Measurements from ENCODE around the gene TXNRD2.

TXNRD2 gene

DNA sequence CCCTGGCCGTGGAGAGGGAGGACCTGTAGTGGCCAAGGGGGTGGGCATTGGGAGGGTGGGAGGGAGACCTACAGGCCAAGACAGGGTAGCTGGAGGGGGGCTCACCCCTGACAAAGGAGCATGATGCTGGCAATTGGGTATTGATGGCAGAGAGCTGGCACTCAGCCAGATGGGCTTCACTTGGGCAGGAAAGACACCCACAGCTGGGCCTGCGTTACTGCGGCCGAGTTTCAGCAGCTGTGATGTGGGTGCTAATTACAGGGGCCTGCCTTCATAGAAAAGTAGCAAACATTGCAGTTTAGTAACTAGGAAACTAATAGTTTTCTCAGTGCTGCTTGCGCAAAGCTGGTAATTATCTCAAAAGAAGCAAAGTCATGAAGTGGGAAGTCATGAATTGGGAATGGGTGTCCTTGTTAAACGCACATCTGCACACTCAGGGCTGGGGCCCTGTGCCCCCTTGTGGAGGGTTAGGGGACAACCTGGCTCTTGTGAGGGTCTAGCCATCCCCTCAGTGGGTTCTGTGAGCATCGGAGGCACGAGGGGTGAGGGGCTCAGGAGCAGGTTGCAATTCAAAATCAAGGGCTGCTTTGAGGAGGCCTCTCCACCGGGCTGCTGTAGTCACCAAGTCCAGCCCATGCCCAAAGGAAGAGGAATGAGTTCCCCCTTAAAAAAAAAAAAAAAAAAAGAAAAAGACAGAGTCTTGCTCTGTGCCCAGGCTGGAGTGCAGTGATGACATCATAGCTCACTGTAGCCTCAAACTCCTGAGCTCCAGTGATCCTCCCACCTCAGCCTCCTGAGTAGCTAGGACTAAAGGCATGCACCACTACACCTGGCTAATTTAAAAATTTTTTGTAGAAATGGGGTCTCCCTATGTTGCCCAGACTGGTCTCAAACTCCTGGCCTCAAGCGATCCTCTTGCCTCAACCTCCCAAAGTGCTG, 24.4 kb upstream of the TXNRD2 start:
- DNase-seq, result no peak

DNA sequence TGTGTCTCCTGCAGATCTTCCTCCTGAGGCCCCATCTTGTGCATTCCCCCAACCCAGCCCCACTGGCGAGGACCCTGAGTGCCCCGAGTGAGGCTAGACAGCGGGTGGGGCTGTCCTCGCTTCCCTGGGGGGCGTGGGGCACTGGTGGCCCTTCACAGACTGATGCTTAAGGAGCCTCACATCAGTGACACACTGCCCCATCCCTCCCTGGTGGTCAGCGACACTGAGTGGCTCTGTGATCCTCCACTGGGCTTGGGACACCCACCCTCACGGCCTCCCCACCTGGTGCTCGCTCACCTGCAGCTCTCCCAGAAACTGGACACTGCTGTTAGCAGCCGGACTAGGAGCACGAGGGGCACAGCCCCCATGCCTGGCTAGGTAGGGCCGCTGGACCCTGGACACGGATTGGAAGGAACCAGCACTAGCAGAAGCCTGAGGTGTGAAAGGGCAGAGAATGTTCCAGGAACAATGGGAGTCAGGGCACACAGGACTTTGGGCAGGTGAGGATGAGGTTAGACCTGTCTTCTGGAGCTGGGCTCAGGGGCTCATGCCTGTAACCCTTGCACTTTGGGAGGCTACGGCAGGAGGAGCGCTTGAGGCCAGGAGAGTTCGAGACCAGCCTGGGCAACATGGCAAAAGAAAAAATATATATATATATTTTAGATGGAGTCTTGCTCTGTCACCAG, 23.2 kb upstream of the TXNRD2 start:
- DNase-seq, result peak in 1 of 5 donors; percentile 6

DNA sequence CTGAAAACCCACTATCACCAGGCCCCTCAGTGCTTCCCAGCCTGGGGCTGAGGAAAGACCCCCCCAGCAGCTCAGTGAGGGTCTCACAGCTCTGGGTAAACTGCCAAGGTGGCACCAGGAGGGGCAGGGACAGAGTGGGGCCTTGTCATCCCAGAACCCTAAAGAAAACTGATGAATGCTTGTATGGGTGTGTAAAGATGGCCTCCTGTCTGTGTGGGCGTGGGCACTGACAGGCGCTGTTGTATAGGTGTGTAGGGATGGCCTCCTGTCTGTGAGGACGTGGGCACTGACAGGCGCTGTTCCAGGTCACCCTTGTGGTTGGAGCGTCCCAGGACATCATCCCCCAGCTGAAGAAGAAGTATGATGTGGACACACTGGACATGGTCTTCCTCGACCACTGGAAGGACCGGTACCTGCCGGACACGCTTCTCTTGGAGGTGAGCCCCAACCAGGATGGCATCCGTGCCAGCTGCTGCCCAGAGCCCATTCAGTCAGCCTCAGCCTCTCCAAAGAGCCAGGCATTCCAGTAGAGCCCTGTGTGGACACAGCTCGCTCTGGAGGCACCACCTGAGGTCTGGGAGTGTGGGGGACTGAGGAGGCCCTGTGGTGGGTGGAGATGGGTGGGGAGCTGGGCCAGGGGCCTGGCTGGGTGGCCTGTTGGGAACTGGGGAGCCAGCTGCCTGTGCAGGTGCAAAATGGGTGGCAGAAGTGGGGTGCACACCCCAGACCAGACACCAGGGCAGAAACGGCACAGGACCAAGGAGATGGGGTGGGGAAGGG, 22.4 kb upstream of the TXNRD2 start:
- DNase-seq, result peak in 1 of 5 donors; percentile 2

DNA sequence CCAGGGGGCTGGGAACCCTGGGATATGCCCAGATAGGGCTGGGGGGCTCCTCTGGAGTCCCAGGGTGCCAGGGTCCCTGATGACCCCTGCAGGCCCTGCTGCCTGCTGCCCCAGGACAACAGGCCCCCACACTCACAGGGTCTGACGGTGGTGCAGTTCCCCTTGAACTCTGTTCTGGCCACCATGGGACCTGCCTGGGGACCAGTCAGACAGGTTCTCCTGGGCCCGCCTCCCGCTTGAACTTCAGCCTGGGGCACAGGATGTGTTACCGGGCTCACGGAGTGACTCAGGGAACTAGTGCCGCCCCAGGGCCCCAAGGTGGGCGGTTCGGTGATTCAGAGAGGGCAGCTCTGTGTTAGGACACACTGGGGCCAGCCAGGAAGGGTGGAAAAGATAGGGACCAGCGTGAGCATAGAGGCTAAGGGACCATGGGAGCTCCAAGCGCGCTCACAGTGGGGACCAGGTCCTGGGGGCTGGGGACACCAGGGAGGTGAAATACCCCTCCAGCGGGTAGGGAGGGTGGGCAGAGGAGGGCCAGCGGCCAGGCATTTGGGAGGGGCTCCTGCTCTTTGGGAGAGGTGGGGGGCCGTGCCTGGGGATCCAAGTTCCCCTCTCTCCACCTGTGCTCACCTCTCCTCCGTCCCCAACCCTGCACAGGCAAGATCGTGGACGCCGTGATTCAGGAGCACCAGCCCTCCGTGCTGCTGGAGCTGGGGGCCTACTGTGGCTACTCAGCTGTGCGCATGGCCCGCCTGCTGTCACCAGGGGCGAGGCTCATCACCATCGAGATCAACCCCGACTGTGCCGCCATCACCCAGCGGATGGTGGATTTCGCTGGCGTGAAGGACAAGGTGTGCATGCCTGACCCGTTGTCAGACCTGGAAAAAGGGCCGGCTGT, 21.5 kb upstream of the TXNRD2 start:
- no peak for DNase-seq

DNA sequence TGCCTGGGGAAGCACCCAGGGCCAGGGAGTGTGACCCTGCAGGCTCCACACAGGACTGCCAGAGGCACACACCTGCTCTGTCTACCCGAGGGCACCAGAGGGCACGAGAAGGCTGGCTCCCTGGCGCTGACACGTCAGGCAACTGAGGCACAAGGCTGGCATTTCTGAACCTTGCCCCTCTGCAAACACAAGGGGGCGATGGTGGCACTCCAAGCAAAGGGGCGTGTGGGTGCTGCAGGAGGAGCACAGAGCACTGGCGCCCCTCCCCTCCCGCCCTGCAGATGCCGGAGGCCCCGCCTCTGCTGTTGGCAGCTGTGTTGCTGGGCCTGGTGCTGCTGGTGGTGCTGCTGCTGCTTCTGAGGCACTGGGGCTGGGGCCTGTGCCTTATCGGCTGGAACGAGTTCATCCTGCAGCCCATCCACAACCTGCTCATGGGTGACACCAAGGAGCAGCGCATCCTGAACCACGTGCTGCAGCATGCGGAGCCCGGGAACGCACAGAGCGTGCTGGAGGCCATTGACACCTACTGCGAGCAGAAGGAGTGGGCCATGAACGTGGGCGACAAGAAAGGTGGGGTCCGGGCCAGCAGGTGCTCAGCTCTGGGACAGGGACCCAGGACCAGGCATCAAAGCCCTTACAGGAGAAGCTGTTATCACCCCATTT, 20.8 kb upstream of the TXNRD2 start:
- DNase-seq, result peak in 4 of 5 donors; percentile 28 to 59 (median 34)

DNA sequence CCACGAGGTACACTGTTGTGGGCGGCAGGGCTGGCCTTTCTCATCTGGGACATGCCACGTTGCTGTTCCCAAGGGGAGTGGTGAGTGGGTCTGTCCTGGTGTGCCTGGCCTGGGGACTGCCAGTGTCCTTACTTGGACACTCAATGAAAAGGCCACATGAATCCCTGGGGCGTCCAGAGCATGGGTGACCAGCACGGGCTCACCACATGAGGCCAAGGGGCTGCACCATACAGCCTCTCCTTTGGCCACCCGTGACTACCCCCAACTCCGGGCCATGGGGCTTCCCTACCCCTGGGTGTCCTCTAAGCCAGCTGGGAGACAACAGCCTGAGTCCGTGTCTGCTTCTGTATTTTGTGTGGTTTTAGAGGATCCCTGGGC, 20.2 kb upstream of the TXNRD2 start:
- DNase-seq, result no peak

DNA sequence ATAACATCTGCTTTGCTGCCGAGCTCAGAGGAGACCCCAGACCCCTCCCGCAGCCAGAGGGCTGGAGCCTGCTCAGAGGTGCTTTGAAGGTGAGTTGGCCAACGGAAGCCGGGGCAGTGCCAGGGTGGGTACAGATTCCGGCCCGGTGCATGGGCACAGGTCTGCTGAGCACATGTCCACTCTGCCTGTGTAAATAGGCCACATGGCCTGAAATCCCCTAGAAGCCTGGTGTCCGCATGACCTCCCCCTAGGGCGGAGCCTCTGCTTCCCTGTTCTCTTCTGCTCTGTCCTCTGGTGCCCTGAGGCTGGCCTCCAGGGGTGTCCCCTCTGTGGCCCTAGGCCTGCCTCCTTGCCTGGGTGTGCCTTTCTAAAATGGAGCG, 19.6 kb upstream of the TXNRD2 start:
- DNase-seq, result no peak

DNA sequence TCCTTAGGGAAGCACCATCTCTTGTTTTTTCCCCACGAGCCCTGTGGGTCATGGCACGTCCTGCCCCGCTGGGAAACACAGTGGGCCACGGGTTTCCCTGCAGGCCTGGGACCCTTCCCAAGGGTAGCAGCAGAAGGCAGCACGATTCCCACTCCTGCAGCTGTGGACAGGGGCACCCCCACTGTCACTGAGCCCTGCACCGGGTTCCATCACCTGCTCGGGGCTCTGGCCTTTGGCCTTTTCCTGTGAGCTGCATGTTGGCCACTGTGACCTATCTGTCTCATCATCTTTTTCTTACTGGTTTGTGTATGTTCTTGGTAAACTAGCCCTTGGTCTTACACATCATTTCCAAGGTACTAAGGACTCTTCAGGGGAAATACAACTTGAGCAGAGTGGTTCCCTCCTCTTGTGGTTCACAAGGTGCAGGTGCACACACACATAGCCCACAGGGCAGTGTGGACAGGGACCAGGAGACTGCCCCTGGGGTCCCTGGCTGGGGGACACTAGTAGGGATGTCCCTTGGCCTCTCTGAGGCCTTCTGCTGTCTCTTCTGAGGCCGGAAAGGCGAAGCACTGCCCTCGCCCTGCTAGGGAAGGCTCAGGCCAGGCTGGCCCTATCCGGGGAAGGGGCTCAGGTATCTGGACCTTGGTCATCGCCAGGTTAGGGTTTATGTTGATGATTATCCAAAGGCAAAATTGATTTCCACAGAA, 19.0 kb upstream of the TXNRD2 start:
- no peak for DNase-seq

DNA sequence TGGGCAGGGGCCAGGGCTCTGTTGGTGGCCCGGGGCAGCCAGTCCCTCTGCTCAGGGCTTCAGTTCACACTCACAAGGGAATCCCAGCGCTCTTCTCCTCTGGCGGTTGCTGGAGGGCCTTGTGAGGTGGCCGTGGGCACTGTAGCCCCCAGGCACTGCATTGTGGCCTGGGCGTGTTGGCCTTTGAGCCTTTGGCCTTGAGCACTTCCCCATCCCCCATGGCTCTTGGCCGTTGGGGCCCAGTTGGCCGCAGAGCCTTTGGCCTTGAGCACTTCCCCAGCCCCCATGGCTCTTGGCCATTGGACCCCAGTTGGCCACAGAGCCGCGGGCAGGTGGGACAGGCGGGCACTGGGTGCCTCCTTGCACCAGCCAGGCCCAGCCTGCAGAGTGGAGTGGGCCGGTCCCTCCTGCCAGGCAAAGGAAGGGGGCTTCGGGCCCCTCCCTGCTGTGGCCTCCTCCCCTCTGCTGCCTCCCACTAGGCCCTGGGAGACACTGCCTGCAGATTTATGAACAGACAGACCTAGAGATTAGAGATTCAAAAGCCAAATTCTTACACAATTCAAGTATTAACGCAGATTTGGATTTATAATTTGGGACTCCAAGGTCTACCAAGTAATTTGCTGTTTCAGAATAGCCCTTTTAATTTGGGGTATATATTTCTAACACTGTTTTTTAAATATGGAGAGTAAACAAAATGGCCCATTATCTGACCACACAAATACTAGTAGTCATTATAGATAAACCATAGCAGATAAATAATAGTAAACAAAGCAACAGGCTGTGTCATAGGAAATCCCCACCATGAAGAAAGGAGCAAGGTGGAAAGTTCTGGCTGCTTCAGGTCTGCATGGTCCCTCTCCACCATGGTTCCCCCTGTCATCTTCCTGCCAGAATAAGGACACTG, 18.2 kb upstream of the TXNRD2 start:
- no peak for DNase-seq

DNA sequence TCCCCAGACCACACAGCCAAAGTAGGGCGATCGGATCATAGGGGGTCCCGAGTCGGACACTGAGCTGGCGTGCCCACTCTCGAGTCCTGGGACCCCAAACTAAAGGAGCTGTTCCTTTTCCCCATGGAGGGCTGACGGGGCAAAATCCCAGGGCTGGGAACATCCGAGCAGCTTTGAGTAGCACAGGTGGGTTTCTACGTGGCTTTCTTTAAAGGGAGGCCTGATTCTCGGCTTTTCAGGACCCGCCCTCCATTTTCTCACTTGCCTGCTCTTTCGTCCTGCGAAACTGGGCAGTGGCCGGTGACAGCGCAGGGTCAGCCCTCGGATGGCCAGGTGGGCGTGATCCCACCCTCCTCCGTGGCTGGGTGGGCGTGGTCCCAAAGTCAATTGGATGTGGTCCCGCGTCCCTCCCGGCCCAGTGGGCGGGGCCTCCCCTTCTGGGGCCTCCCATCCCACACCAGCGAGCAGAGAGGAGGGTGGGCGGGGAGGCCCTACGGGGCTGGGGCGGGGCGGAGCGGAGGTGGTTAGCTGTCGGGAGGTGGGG, 17.5 kb upstream of the TXNRD2 start:
- DNase-seq, result no peak

DNA sequence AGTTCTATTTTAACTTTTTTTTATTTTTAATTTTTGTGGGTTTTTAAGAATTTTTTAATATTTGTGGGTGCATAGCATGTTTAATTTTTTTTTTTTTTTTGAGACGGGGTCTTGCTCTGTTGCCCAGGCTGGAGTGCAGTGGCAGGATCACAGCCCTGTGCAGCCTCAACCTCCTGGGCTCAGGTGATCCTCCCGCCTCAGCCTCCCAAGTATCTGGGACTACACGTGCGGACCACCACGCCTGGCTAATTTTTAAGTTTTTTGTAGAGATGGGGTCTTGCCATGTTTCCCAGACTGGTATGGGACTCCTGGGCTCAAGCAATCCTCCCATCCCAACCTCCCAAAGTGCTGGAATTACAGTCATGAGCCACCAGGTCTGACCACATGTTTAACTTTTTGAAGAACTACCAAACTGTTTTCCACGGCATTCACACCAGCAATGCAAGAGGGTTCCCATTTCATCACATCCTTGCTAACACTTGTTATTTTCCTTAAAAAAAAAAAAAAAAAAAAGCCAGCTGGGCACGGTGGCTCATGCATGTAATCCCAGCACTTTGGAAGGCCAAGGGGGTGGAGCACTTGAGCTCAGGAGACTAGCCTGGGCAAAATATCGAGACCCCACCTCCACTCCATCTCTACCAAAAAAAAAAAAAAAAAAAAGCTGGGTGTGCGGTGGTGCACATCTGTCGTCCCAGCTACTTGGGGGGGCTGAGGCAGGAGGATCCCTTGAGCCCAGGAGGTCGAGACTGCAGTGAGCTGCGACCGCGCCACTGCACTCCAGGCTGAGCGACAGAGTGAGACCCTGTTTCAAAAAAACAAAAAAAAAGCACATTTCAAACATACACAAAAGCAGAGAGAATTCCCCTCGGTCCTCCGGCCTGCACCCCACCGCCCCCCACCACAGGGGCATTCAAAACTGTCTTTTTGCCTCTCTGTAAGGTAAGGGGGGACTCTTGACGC, 16.7 kb upstream of the TXNRD2 start:
- no peak for DNase-seq

DNA sequence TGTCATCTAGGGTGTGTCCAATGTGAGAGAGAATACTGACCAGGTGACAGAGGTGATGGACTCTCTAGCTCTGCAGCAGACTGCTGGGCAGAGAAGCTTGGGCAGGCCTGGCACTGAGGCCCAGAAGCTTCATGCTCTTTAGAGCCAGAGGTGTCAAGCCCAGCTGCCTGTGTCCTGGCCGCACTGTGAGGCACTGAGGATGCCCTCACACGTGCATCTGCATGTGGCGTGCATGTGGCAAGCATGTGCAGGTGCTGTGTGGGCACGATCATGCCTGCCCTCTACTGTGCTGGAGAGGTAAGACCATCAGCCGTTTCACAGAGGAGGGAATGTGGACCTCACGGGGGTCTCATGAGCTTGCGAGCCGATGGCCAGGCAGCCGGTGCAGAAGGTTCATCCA, 15.8 kb upstream of the TXNRD2 start:
- DNase-seq, result no peak

DNA sequence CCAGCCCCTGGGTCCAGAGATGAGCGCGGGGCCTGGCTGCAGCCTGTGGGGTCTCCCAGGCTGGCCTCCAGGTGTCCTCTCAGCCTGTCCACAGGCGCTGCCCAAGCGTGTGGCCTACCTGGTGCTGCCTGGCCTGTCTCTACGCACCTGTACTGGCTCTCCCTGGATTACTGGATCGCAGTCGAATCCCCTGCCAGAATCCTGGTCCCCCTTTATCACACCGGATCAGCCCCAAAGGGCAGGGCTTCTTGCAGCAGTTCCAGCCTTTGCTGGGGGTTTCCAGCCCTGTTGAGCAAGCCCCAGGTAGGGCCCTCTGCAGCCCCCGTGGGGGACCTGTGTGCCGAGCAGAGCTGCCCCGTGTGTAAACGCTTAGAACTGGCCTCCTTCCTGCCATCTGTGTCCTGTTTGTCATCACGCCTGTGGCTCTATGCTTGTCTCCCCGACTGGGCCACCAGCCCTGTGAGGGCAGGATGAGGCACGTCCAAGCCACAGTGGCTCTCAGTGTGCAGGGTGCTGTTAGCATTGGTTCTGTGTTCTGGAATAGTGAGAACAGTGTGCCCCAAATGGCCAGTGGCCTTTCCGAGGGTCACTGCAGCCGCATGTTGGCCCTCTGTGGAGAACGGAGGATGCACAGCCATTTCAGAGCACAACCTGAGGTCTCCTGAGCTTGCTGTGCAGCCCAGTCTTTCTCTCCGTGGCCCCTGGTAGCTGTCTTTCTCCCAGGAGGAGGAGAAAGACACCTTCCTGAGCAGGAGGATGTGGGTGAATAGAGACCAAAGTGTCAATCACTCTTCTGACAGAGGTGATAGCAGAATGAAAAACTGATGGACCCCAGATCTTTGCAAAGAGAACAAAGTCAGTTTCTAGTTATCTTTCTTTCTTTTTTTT, 13.9 kb upstream of the TXNRD2 start:
- no peak for DNase-seq

DNA sequence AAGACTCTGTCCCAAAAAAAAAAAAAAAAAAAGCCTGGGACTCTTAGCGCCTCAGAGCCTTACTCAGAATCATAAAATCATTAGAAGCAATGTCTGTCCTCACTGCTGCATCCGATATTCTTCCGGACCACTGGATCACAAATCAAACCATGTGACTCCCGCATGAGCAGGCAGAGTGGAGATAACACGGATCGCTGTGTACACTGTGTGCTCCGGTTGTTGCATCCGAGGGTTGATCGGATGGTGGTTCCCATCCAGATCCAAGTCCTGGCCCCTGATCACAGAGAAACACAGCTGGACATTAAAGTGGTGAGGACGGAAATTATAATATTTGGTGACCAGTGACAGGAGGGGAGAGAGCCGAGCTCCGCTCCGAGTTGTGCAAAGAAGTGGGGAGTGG, 9.7 kb upstream of the TXNRD2 start:
- no peak for DNase-seq

DNA sequence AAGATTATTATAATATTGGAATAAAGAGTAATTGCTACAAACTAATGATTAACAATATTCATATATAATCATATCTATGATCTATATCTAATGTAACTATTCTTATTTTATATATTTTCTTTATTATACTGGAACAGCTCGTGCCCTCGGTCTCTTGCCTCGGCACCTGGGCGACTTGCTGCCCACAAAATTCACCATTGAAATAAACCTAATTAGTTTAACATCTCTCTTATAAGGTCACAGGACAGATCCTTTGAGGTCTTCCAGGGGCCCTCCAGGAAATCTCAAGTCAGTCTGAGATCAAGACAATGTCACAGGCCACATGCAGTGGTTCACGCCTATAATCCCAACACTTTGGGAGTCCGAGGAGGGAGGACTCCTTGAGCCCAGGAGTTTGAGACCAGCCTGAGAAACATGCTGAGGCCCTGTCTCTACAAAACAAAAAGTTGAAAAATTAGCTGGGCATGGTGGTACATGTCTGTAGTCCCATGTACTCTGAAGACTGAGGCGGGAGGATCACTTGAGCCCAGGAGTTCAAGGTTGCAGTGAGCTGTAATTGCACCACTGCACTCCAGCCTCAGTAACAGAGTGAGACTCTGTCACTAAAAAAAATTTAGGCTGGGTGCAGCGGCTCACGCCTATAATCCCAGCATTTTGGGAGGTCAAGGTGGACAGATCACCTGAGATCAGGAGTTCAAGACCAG, 6.6 kb upstream of the TXNRD2 start:
- DNase-seq, result no peak
